HepG2 (cell line): ENCODE data around the gene ECE2. TPM values are rescaled to one million over a fixed set of nuclear protein-coding genes. Genes with fewer than 3 reads are reported as not detected.

Experiments
- AGO1 ChIP-seq: fragments of 200-400 bp; formaldehyde crosslinking; IDR thresholded peaks from 2 replicates; pipeline ENCODE4 v1.6.1; 2017; ENCODE audit warnings: mild to moderate bottlenecking, low read depth, low read length, moderate library complexity; ENCODE audit not compliant: poor library complexity, severe bottlenecking
- ATRX ChIP-seq: sonication (generic); formaldehyde crosslinking; IDR thresholded peaks from 2 replicates; pipeline ENCODE4 v1.4.0; 2020; ENCODE audit warnings: missing genetic modification reagents, borderline replicate concordance
- CEBPZ ChIP-seq: IDR thresholded peaks from 2 replicates; pipeline ENCODE4 v1.6.1; 2012; ENCODE audit warnings: low read length, improper control_type of control experiment
- HHEX ChIP-seq: IDR thresholded peaks from 2 replicates; pipeline ENCODE4 v1.6.1; 2016; ENCODE audit warnings: control low read depth
- MAF1 ChIP-seq: sonication (generic); formaldehyde crosslinking; IDR thresholded peaks from 2 replicates; pipeline ENCODE4 v1.5.0; 2020; ENCODE audit warnings: missing genetic modification reagents, borderline replicate concordance
- MTA3 ChIP-seq: sonication (generic); formaldehyde crosslinking; IDR thresholded peaks from 2 replicates; pipeline ENCODE4 v1.4.0; 2020; ENCODE audit warnings: missing genetic modification reagents
- NFIB ChIP-seq: sonication (generic); formaldehyde crosslinking; IDR thresholded peaks from 2 replicates; pipeline ENCODE4 v1.9.0; 2021; ENCODE audit warnings: missing genetic modification reagents, mild to moderate bottlenecking, borderline replicate concordance
- NFRKB ChIP-seq: fragments of 450-650 bp; IDR thresholded peaks from 2 replicates; pipeline ENCODE4 v1.6.1; 2017
- TSC22D2 ChIP-seq: sonication (generic); formaldehyde crosslinking; IDR thresholded peaks from 2 replicates; pipeline ENCODE4 v1.5.1; 2020; ENCODE audit warnings: missing genetic modification reagents, mild to moderate bottlenecking, borderline replicate concordance
- XRCC5 ChIP-seq: fragments of 200-400 bp; formaldehyde crosslinking; optimal IDR thresholded peaks from 2 replicates; pipeline ENCODE3; 2017; ENCODE audit warnings: mild to moderate bottlenecking, low read length
- ZNF496 ChIP-seq: sonication (generic); formaldehyde crosslinking; IDR thresholded peaks from 2 replicates; pipeline ENCODE4 v1.8.1; 2023; ENCODE audit warnings: mild to moderate bottlenecking, moderate library complexity, missing genetic modification reagents; ENCODE audit not compliant: insufficient replicate concordance
- ZNF703 ChIP-seq: sonication (generic); formaldehyde crosslinking; IDR thresholded peaks from 2 replicates; pipeline ENCODE4 v1.5.1; 2020; ENCODE audit warnings: missing genetic modification reagents, mild to moderate bottlenecking, moderate library complexity, borderline replicate concordance
- ZNF83 ChIP-seq: sonication (generic); formaldehyde crosslinking; IDR thresholded peaks from 2 replicates; pipeline ENCODE4 v1.4.0; 2020; ENCODE audit warnings: missing genetic modification reagents, mild to moderate bottlenecking, borderline replicate concordance
- ZSCAN22 ChIP-seq: sonication (generic); formaldehyde crosslinking; IDR thresholded peaks from 2 replicates; pipeline ENCODE4 v1.4.0; 2020; ENCODE audit warnings: mild to moderate bottlenecking, missing genetic modification reagents
- polyA plus RNA-seq, 8 experiments: library from polyadenylated mRNA; depleted of rRNA in 3 of 8; stranded (reverse) in 7 of 8; unstranded in 1 of 8; fragments of >200 nt; fragmentation: Illumina TruSeq in 4 of 8; extraction: Trizol in 4 of 8; gene quantifications; 2 replicates each; pipeline versions ENCODE4 v1.2.1 to v1.2.3, GENCODE V29; 2011 to 2016; ENCODE audit warnings: low read depth in 4 of 8, missing spikeins in 1 of 8, mixed read lengths in 1 of 8; ENCODE audit not compliant: insufficient read depth in 1 of 8
- total RNA-seq, 5 experiments: library from RNA; depleted of rRNA; stranded (reverse); fragments of >200 nt; fragmentation: Illumina TruSeq; extraction: Trizol; gene quantifications; 2 replicates each; pipeline ENCODE4 v1.2.3, GENCODE V29; 2016; ENCODE audit warnings: low read depth in 1 of 5
- TF ChIP-seq, protein P1 (sequence below): fragments of 450-650 bp; IDR thresholded peaks from 2 replicates; pipeline ENCODE4 v1.6.1; 2017
- TF ChIP-seq, protein P2 (sequence below), 2 experiments: sonication (generic) in 1 of 2; formaldehyde crosslinking in 1 of 2; IDR thresholded peaks; 2 replicates each; pipeline versions ENCODE4 v1.4.0 to v1.6.1; 2016 to 2020; ENCODE audit warnings: borderline replicate concordance in 1 of 2, low read depth in 1 of 2, mild to moderate bottlenecking in 1 of 2, missing genetic modification reagents in 1 of 2

The ECE2 gene
- total and polyA plus RNA-seq, 2 of the 13 experiments (the other 11 are each of a cell fraction or from before 2014, with no cell fraction given): not detected

DNA sequence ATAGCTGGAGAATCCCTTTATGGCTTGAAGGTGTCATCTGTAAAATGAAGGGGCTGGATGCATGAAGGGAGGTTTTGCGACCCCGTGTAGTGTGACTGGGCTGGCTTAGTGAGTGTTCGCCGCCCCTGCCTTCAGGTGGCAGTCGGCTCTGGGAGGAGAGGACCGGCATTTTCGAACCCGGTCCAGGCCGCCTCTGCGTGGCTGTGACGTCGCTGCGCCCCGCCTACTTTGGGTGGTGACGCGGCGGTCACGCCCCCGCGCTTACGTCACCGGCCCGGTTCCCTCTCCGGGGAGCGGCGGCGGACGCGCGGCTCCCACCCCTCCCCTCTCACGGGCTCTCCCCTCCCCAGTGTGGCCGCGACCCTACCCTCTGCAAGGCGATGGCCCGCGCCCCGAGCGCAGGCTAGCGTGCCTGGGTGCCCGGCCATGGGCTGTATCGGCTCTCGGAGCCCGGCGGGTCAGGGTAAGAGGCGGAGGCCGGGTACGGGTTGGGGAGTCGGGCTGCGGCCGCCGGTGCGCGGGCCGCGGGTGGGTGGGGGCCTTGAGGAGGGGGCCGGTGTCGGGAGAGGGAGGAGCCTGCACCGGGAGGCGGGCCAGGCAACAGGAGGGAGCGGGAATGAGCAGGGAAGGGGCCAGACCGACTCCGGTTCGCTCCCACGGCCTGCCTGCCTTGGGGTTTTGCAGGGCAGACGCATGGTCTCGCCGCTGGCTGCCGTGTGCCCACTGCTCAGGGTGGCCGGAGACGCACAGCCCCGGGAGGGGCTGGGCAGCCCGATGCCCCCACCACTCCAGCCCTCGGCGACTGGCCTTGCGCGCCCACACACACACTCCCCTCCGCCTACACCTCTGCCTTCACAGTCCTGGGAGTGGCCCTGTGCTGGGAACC is 60.1 kb downstream of the ECE2 start (continued):
- TF ChIP-seq CEBPZ (no peak), ZNF496 (CRISPR knock-in tag) (no peak), MAF1 (CRISPR knock-in tag) (no peak), MTA3 (CRISPR knock-in tag) (no peak), TSC22D2 (CRISPR knock-in tag) (no peak), ZSCAN22 (no peak), HHEX (CRISPR knock-in tag) (no peak), NFIB (CRISPR knock-in tag) (no peak), XRCC5 (no peak), ZNF703 (CRISPR knock-in tag) (no peak), AGO1 (peak; percentile 95), ZNF83 (CRISPR knock-in tag) (no peak), ATRX (CRISPR knock-in tag) (no peak), NFRKB (no peak)
- TF ChIP-seq, protein P1, sequence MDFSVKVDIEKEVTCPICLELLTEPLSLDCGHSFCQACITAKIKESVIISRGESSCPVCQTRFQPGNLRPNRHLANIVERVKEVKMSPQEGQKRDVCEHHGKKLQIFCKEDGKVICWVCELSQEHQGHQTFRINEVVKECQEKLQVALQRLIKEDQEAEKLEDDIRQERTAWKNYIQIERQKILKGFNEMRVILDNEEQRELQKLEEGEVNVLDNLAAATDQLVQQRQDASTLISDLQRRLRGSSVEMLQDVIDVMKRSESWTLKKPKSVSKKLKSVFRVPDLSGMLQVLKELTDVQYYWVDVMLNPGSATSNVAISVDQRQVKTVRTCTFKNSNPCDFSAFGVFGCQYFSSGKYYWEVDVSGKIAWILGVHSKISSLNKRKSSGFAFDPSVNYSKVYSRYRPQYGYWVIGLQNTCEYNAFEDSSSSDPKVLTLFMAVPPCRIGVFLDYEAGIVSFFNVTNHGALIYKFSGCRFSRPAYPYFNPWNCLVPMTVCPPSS: no peak
- TF ChIP-seq, protein P2, sequence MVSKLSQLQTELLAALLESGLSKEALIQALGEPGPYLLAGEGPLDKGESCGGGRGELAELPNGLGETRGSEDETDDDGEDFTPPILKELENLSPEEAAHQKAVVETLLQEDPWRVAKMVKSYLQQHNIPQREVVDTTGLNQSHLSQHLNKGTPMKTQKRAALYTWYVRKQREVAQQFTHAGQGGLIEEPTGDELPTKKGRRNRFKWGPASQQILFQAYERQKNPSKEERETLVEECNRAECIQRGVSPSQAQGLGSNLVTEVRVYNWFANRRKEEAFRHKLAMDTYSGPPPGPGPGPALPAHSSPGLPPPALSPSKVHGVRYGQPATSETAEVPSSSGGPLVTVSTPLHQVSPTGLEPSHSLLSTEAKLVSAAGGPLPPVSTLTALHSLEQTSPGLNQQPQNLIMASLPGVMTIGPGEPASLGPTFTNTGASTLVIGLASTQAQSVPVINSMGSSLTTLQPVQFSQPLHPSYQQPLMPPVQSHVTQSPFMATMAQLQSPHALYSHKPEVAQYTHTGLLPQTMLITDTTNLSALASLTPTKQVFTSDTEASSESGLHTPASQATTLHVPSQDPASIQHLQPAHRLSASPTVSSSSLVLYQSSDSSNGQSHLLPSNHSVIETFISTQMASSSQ (IDR thresholded peaks at IDR 0.05; ENCODE audit: low read depth): no peak
- TF ChIP-seq, protein P2 (CRISPR knock-in tag; IDR thresholded peaks at IDR 0.05; ENCODE audit: borderline replicate concordance): peak; percentile 36; the same call in 1 of the 2 replicates
